Brain pericyte (primary cell): ENCODE measurements around the gene MYO10.

Experiments used
- DNase-seq: peaks from one replicate; pipeline ENCODE4 v3.0.0-alpha.2; 2012; ENCODE audit warnings: low read depth, low spot score

MYO10 gene

GRCh38 chr5:16617274-16617968, 318.7 kb downstream of the MYO10 start:
- DNase-seq, result no peak

- DNase-seq, result no peak
Measured at GRCh38 chr5:16616536-16617273, 319.4 kb downstream of the MYO10 start, which contains the start of gene RETREG1. Gene RETREG1 (minus strand): TSS chr5:16616997. CDS start chr5:16616971, 26 bp downstream.

DNA sequence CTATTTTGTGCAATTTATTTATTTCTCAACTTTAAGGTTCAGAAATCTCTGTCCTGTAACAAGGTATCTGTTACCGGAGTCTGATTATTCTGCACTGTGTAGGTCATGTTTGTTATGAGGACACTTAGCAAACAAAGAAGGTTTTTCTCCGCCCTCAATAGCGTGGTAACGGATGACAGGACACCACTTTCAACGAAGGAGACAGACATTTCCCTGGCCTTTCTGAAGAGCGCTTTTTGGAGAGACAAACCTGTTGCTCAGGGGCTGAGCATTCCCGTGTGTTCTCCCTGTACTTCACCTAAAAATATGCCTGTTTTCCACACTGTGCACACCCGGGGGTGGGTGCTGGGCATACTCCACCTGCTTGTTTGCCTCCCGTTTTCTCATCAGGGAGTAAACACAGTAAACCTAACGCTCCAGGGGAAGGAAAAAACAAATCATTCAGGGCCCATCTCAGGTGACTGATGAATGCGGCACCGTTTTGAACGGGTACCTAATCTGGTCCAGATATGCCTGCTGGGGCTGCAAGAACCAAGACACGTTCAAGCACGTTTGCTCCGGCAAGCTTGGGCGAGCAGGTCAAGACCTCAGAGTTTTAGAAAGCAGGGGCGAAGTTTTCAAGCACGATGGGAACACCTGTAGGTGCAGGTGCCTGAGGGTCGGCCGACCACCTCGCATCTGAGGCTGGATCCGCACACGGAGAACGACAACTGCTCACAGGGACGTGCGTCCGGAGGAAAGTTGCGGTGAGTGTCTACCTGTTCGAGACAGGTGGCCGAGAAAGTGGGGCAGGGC, 320.1 kb downstream of the MYO10 start:
- no peak for DNase-seq

DNA sequence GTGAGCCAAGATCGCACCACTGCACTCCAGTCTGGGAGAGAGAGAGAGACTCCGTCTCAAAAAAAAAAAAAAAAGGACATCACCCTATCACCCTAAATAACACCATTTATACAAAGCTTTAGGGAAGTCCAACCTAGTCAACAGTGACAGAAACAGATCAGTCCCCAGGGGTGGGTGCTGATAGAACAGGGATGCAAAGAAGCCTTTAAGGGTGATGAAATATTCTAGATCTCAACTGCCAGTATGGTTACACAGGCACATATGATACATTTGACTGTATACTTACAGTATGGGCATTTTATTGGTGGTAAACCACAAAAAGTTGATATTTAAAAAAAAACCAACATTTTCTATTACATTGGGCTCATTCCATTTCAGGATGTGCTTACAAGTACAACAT, 324.1 kb downstream of the MYO10 start:
- DNase-seq, result no peak
